ENCODE data around the gene ZBTB16.

DNA sequence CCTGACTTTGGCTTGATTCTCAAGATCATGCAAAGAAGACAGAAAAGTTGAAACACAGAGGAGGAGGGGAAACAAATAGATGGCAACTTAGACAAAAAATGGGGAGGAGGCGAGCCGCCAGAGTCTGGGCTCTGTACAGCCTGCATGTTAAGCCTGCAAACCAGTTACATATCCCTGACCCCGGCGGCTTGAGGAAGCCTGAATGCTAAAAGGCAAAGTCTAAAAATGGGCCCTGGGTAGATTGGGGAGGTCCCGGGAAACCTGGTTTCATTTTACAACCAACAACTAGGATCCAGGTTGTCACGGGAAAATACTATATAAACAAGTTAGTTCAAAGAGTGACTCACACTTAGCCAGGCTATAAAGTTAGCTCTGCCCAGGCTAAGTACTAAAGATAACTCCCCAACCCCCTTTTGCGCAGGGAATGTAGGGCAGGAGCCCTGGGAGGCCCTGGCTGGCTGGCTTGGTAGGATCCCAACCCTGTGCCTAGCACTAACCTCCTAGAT is 18.8 kb upstream of the ZBTB16 start:
- TF ChIP-seq, protein P1, sequence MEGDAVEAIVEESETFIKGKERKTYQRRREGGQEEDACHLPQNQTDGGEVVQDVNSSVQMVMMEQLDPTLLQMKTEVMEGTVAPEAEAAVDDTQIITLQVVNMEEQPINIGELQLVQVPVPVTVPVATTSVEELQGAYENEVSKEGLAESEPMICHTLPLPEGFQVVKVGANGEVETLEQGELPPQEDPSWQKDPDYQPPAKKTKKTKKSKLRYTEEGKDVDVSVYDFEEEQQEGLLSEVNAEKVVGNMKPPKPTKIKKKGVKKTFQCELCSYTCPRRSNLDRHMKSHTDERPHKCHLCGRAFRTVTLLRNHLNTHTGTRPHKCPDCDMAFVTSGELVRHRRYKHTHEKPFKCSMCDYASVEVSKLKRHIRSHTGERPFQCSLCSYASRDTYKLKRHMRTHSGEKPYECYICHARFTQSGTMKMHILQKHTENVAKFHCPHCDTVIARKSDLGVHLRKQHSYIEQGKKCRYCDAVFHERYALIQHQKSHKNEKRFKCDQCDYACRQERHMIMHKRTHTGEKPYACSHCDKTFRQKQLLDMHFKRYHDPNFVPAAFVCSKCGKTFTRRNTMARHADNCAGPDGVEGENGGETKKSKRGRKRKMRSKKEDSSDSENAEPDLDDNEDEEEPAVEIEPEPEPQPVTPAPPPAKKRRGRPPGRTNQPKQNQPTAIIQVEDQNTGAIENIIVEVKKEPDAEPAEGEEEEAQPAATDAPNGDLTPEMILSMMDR (IDR thresholded peaks at IDR 0.05): no peak
- no peak for TF ChIP-seq POLR2A (IDR thresholded peaks at IDR 0.05)

Measured in uterus (tissue), 2 donors.